OCI-LY1 (cell line): ENCODE data around the gene ERH.

Experiments used
- H2AFZ ChIP-seq: fragments of 200-600 bp; sonication (generic), shearing (Covaris generic); 2 replicates; pipeline ENCODE4 v1.6.0; 2014; ENCODE audit warnings: antibody characterized with exemption, mild to moderate bottlenecking, low read length
- H3F3A ChIP-seq: fragments of 200-600 bp; sonication (generic), shearing (Covaris generic); 2 replicates; pipeline ENCODE4 v1.6.0; 2014; ENCODE audit warnings: mild to moderate bottlenecking, antibody characterized with exemption, low read length, moderate library complexity; ENCODE audit not compliant: insufficient read depth
- H3K27ac ChIP-seq: fragments of 200-600 bp; sonication (generic); 2 replicates; pipeline ENCODE4 v1.5.1; 2014; ENCODE audit warnings: low read length, mixed run types, mild to moderate bottlenecking, low read depth; ENCODE audit not compliant: poor library complexity, severe bottlenecking
- H3K27me3 ChIP-seq: fragments of 200-600 bp; sonication (generic); 2 replicates; pipeline ENCODE4 v1.6.0; 2014; ENCODE audit warnings: antibody characterized with exemption, mild to moderate bottlenecking, low read length, moderate library complexity; ENCODE audit not compliant: insufficient read depth
- H3K36me3 ChIP-seq: fragments of 200-600 bp; sonication (generic); 2 replicates; pipeline ENCODE4 v1.6.1; 2014; ENCODE audit warnings: mild to moderate bottlenecking, antibody characterized with exemption, low read length, moderate library complexity, mixed read lengths; ENCODE audit not compliant: insufficient read depth
- H3K4me1 ChIP-seq: fragments of 200-600 bp; sonication (generic); 2 replicates; pipeline ENCODE4 v1.5.1; 2014; ENCODE audit warnings: mild to moderate bottlenecking, low read length, moderate library complexity; ENCODE audit not compliant: insufficient read depth, severe bottlenecking
- H3K4me2 ChIP-seq: fragments of 200-600 bp; sonication (generic), shearing (Covaris generic); 2 replicates; pipeline ENCODE4 v1.6.1; 2014; ENCODE audit warnings: low read length
- H3K4me3 ChIP-seq: fragments of 200-600 bp; sonication (generic); 2 replicates; pipeline ENCODE4 v1.5.1; 2014; ENCODE audit warnings: low read length, low read depth, mild to moderate bottlenecking, mixed read lengths; ENCODE audit not compliant: poor library complexity, severe bottlenecking
- H3K79me2 ChIP-seq: fragments of 200-600 bp; shearing (Covaris generic); 2 replicates; pipeline ENCODE4 v1.6.1; 2016; ENCODE audit warnings: mixed run types, low read length, mixed read lengths; ENCODE audit not compliant: insufficient read depth
- H3K9ac ChIP-seq: fragments of 200-600 bp; sonication (generic), shearing (Covaris generic); 2 replicates; pipeline ENCODE4 v1.6.1; 2014; ENCODE audit warnings: mild to moderate bottlenecking, low read length, mixed read lengths
- H3K9me2 ChIP-seq: fragments of 200-600 bp; sonication (generic), shearing (Covaris generic); 2 replicates; pipeline ENCODE4 v1.6.1; 2014; ENCODE audit warnings: low read depth, mild to moderate bottlenecking, low read length, mixed read lengths
- H3K9me3 ChIP-seq: fragments of 200-600 bp; shearing (Covaris generic); 2 replicates; pipeline ENCODE4 v1.6.1; 2014; ENCODE audit warnings: low read length, mixed read lengths
- H4K20me1 ChIP-seq: fragments of 200-600 bp; sonication (generic), shearing (Covaris generic); 2 replicates; pipeline ENCODE4 v1.6.0; 2016; ENCODE audit warnings: mild to moderate bottlenecking, low read length; ENCODE audit not compliant: insufficient read depth
- CTCF ChIP-seq: fragments of 200-600 bp; sonication (generic), shearing (Covaris generic); IDR thresholded peaks from 2 replicates; pipeline ENCODE4 v1.5.1; 2017; ENCODE audit warnings: mild to moderate bottlenecking, antibody characterized with exemption, low read length, moderate library complexity, mixed read lengths
- EZH2 ChIP-seq: fragments of 200-600 bp; sonication (generic), shearing (Covaris generic); IDR thresholded peaks from 2 replicates; pipeline ENCODE4 v1.8.0; 2017; ENCODE audit warnings: borderline replicate concordance, mixed run types, mild to moderate bottlenecking, antibody characterized with exemption, low read length, moderate library complexity, mixed read lengths

ERH gene

GRCh38 chr14:69332782-69333395 is 65.2 kb downstream of the ERH start:
- no peak overlapping the region for H3K27ac ChIP-seq
- H4K20me1 ChIP-seq: no peaks in the 10 kb centered on the region
- peaks cover 5% of the 10 kb centered on the region; the same call in 1 of the 2 replicates for H3K27me3 ChIP-seq
- H3K4me1 ChIP-seq: no peaks in the 10 kb centered on the region
- H3K4me2 ChIP-seq: no peak overlapping the region
- no peaks in the 10 kb centered on the region for H3F3A ChIP-seq
- H3K79me2 ChIP-seq: no peaks in the 10 kb centered on the region
- H3K36me3 ChIP-seq: no peaks in the 10 kb centered on the region
- no peak overlapping the region for H2AFZ ChIP-seq
- H3K9me2 ChIP-seq: no peaks in the 10 kb centered on the region
- H3K9ac ChIP-seq: no peak overlapping the region
- TF ChIP-seq CTCF (no peak), EZH2 (no peak)
- no peaks in the 10 kb centered on the region for H3K9me3 ChIP-seq
- H3K4me3 ChIP-seq: no peak overlapping the region

- H2AFZ ChIP-seq: no peak overlapping the region
- H3K27me3 ChIP-seq: peaks cover 5% of the 10 kb centered on the region; the same call in 1 of the 2 replicates
- no peaks in the 10 kb centered on the region for H3K36me3 ChIP-seq
- H4K20me1 ChIP-seq: no peaks in the 10 kb centered on the region
- H3K4me3 ChIP-seq: no peak overlapping the region
- no peaks in the 10 kb centered on the region for H3F3A ChIP-seq
- no peak overlapping the region for H3K27ac ChIP-seq
- H3K4me2 ChIP-seq: no peak overlapping the region
- TF ChIP-seq EZH2 (no peak), CTCF (no peak)
- H3K9me3 ChIP-seq: no peaks in the 10 kb centered on the region
- H3K79me2 ChIP-seq: no peaks in the 10 kb centered on the region
- H3K9ac ChIP-seq: no peak overlapping the region
- H3K4me1 ChIP-seq: no peaks in the 10 kb centered on the region
- no peaks in the 10 kb centered on the region for H3K9me2 ChIP-seq
Observed at GRCh38 chr14:69331206-69331605, 66.9 kb downstream of the ERH start.
